ENCODE data around the gene ADAM12. TPM values are rescaled to one million over a fixed set of nuclear protein-coding genes. Genes with fewer than 3 reads are reported as not detected.

Gene ADAM12
- total and polyA plus RNA-seq, 2 donors (not counting 3 experiments of a cell fraction or from before 2014, with no cell fraction given): 0.22 to 0.33 TPM

- FAIRE-seq: no peak
- no peak overlapping the region for H3K4me2 ChIP-seq (ENCODE audit: insufficient read depth, low read length)
- intact Hi-C loops (cut with micrococcal nuclease): no loop called here
These were observed 256.9 kb downstream of the ADAM12 start for GRCh38 chr10:126131341-126131740.

More at GRCh38 chr10:126131341-126131740, 256.9 kb downstream of the ADAM12 start:
- Histone ChIP-seq H3K9me1 (replicated peaks; ENCODE audit: control insufficient read depth, extremely low read depth, insufficient read depth, low read length) (no peaks in the 10 kb centered on the region), H3K9ac (replicated peaks; ENCODE audit: extremely low read depth, insufficient read depth, low read length) (no peak overlapping the region), H3K27me3 (ENCODE audit: control insufficient read depth in 2 of 2, insufficient read depth in 2 of 2, low read length in 2 of 2) (no peaks in the 10 kb centered on the region), H3K4me1 (ENCODE audit: control insufficient read depth, extremely low read depth, insufficient read depth, low read length) (no peaks in the 10 kb centered on the region), H4K20me1 (replicated peaks; ENCODE audit: control insufficient read depth, extremely low read depth, insufficient read depth, low read length) (no peaks in the 10 kb centered on the region), H3K27ac (ENCODE audit: insufficient read depth, low read depth, low read length) (no peak overlapping the region), H3K36me3 (ENCODE audit: control insufficient read depth in 2 of 2, extremely low read depth in 1 of 2, insufficient read depth in 2 of 2, low read length in 2 of 2) (no peaks in the 10 kb centered on the region), H2AFZ (ENCODE audit: low read depth, low read length) (no peak overlapping the region), H3K79me2 (ENCODE audit: control insufficient read depth, insufficient read depth, low read length) (no peaks in the 10 kb centered on the region), H3K9me3 (replicated peaks; ENCODE audit: control insufficient read depth, insufficient read depth, low read length) (no peaks in the 10 kb centered on the region), H3K4me3 (replicated peaks in 1 of 3; ENCODE audit: insufficient read depth in 1 of 3, low read depth in 1 of 3, low read length in 3 of 3) (no peak overlapping the region)
- no TSS peak for BruUV-seq (replicated peaks)
- dilution Hi-C loops (cut with MboI; ENCODE audit: extremely low pct_ligation_motif_present, low sequenced_read_pairs): no loop called here
- no peak for DNase-seq (ENCODE audit: low read depth, low spot score)
- CTCF ChIA-PET: interaction anchor here (0.6 kb wide), 1 partner anchor 96 kb away, joined by 3 read pairs; no protein-coding TSS in a partner anchor
- POLR2A ChIA-PET: no interaction called here
- TF ChIP-seq POLR2A (IDR thresholded peaks at IDR 0.05; ENCODE audit: low read depth, low read length) (no peak), GATA2 (IDR thresholded peaks at IDR 0.05; ENCODE audit: insufficient read depth, insufficient read length, low read depth, low read length) (no peak), JUN (IDR thresholded peaks at IDR 0.05; ENCODE audit: borderline replicate concordance, insufficient read depth, insufficient read length, low read depth) (no peak), EZH2 (IDR thresholded peaks at IDR 0.05; ENCODE audit: borderline replicate concordance, low read depth, low read length, severe bottlenecking) (no peak), POLR2AphosphoS5 (IDR thresholded peaks at IDR 0.05; ENCODE audit: insufficient read depth, low read depth, low read length) (no peak), CTCF (IDR thresholded peaks at IDR 0.05; ENCODE audit: extremely low read depth in 1 of 2, insufficient read depth in 1 of 2, low read depth in 1 of 2, low read length in 2 of 2) (no peak), MYC (IDR thresholded peaks at IDR 0.05; ENCODE audit: low read depth, low read length) (no peak), FOS (IDR thresholded peaks at IDR 0.05; ENCODE audit: borderline replicate concordance, insufficient read depth, low read length) (no peak)
- TF ChIP-seq, protein P1, sequence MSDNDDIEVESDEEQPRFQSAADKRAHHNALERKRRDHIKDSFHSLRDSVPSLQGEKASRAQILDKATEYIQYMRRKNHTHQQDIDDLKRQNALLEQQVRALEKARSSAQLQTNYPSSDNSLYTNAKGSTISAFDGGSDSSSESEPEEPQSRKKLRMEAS (IDR thresholded peaks at IDR 0.05; ENCODE audit: insufficient read depth, insufficient read length): no peak
